Measurements from ENCODE around the gene C12orf57.

Gene C12orf57

GRCh38 chr12:6955108-6956020 lies 11.5 kb downstream of the C12orf57 start:
- DNase-seq = no peak

GRCh38 chr12:6956021-6956727 lies 12.4 kb downstream of the C12orf57 start:
- no peak for DNase-seq

- no peak for DNase-seq
Observed at GRCh38 chr12:6957151-6957701, 13.4 kb downstream of the C12orf57 start.

- DNase-seq = no peak
Observed at GRCh38 chr12:6957741-6958608, 14.2 kb downstream of the C12orf57 start.

- DNase-seq = no peak
Observed at GRCh38 chr12:6958609-6959057, 14.8 kb downstream of the C12orf57 start.

- DNase-seq = no peak
Observed at GRCh38 chr12:6959058-6959804, 15.4 kb downstream of the C12orf57 start.

GRCh38 chr12:6959805-6960592 lies 16.2 kb downstream of the C12orf57 start:
- DNase-seq = no peak

- no peak for DNase-seq
Observed at GRCh38 chr12:6960593-6961277, 16.9 kb downstream of the C12orf57 start.

- no peak for DNase-seq
Observed at GRCh38 chr12:6961278-6961694, 17.5 kb downstream of the C12orf57 start.

GRCh38 chr12:6961695-6962284 lies 18.0 kb downstream of the C12orf57 start:
- DNase-seq = no peak

- no peak for DNase-seq
Observed at GRCh38 chr12:6962285-6963015, 18.6 kb downstream of the C12orf57 start.

- DNase-seq = no peak
Observed at GRCh38 chr12:6963016-6963731, 19.4 kb downstream of the C12orf57 start.

GRCh38 chr12:6963791-6964413 lies 20.1 kb downstream of the C12orf57 start:
- no peak for DNase-seq

- DNase-seq = no peak
Observed at GRCh38 chr12:6964605-6965025, 20.8 kb downstream of the C12orf57 start.

- DNase-seq = peak; percentile 35
Observed at GRCh38 chr12:6965026-6965661, 21.3 kb downstream of the C12orf57 start.

- DNase-seq = no peak
Observed at GRCh38 chr12:6965714-6966113, 21.9 kb downstream of the C12orf57 start.

GRCh38 chr12:6966351-6966750 lies 22.5 kb downstream of the C12orf57 start:
- DNase-seq = no peak
